Heart right ventricle (tissue), 16 donors: ENCODE data around the gene WTAP. TPM values are rescaled to one million over a fixed set of nuclear protein-coding genes. Genes with fewer than 3 reads are reported as not detected.

Source experiments
- ATAC-seq, 8 donors: fragments of 200-7000 bp; cut with Tn5 transposase; one replicate each; pipeline ENCODE4 v1.9.1; 2020; ENCODE audit warnings: mild to moderate bottlenecking in 8 of 8, moderate library complexity in 8 of 8, moderate number of reproducible peaks in 1 of 8
- DNase-seq, 2 donors: peaks; one replicate each; pipeline ENCODE4 v3.0.0-alpha.2; 2020
- H3K27ac ChIP-seq, 10 donors: fragments of 200-600 bp; sonication (generic) in 2 of 10; one replicate each; pipeline versions ENCODE4 v1.5.0 to v1.8.0; 2020 to 2022; ENCODE audit warnings: mild to moderate bottlenecking in 3 of 10
- H3K27me3 ChIP-seq, 7 donors: fragments of 200-600 bp; one replicate each; pipeline ENCODE4 v1.8.0; 2021 to 2022; ENCODE audit warnings: mild to moderate bottlenecking in 2 of 7
- H3K36me3 ChIP-seq, 9 donors: fragments of 200-600 bp; sonication (generic) in 1 of 9; one replicate each; pipeline versions ENCODE4 v1.5.0 to v1.8.0; 2020 to 2022; ENCODE audit warnings: mild to moderate bottlenecking in 2 of 9
- H3K4me1 ChIP-seq, 9 donors: fragments of 200-600 bp; sonication (generic) in 1 of 9; one replicate each; pipeline versions ENCODE4 v1.5.0 to v1.8.0; 2020 to 2022; ENCODE audit warnings: mild to moderate bottlenecking in 4 of 9
- H3K4me3 ChIP-seq, 10 donors: fragments of 200-600 bp; sonication (generic) in 2 of 10; one replicate each; pipeline versions ENCODE4 v1.5.0 to v1.8.0; 2020 to 2022; ENCODE audit warnings: mild to moderate bottlenecking in 7 of 10, moderate library complexity in 2 of 10
- H3K9me3 ChIP-seq, 11 donors: fragments of 200-600 bp in 10 of 11; sonication (generic) in 2 of 11; one replicate each; pipeline versions ENCODE4 v1.5.0 to v1.8.0; 2013 to 2022; ENCODE audit warnings: mild to moderate bottlenecking in 2 of 11, control low read depth in 1 of 11, moderate library complexity in 1 of 11
- CTCF ChIP-seq, 9 donors: fragments of 200-600 bp; sonication (generic) in 2 of 9; IDR thresholded peaks; one replicate each; pipeline versions ENCODE4 v1.5.0 to v1.8.0; 2021 to 2022; ENCODE audit warnings: antibody characterized with exemption in 9 of 9, mild to moderate bottlenecking in 5 of 9, moderate library complexity in 1 of 9
- WGBS, 2 donors: extraction: QIAGEN DNeasy Blood & Tissue Kit; methylation state at CpG; one replicate each; pipeline ENCODE4 v1.1.7; 2013; ENCODE audit warnings: inconsistent platforms in 1 of 2; 5-methylcytosine and 5-hydroxymethylcytosine counted together
- intact Hi-C, 10 donors: fragments of 100-400 bp; cut with DNase I; formaldehyde crosslinking; loops; one replicate each; pipeline versions ENCODE4 v1.11.1 to v1.14.2; 2022
- polyA plus RNA-seq, 2 donors: library from polyadenylated mRNA; stranded (reverse); fragments of 200-250 nt; gene quantifications; one replicate each; pipeline ENCODE4 v1.2.3, GENCODE V29; 2013
- total RNA-seq, 10 donors: library from RNA; stranded (reverse); fragmentation: NEBNext Ultra II Directional in 3 of 10; extraction: Animal tissue kit (Norgen Biotek cat#: 25700) in 3 of 10; gene quantifications; one replicate each; pipeline versions ENCODE4 v1.2.1 to v1.2.4, GENCODE V29; 2021 to 2023
- donor health status: Arrhythmogenic right ventricular cardiomyopathy.
- donor health status: ischemic (EF 13 %, LVEDD 7.1; RV severe dilation, severe dysfunction).
- donor health status: healthy with polysubstance abuse.
- donor health status: DM: no; HTN: yes; CAD: no.
- donor health status: DM: no; HTN: no; CAD: no.
- donor health status: ischemic (EF 25% LVEDD 6.9; RV normal size, moderate dysfunction).
- donor health status: ischemic (EF 25% LVEDD 5.7; RV mildly dilated, moderate dysfunction).
- donor health status: healthy.
- donor health status: DM: yes; HTN: yes; CAD: no.
- donor health status: Ischemic cardiomyopathy.
- donor health status: ischemic (EF 35%, LVEDD 5.7; RV mildly dilated, moderate dysfunction).
- donor health status: nonischemic (EF 11% LVEDD 7.7; RV severe dilation, severe dysfunction).
- donor health status: DM: yes; HTN: yes; CAD: no.
- donor health status: PGD.
- donor health status: ischemic (EF 29% LVEDD 5.4; RV normal size, mild dysfunction).
- donor health status: nonischemic (EF 23%, LVEDD 6.1; RV moderate dilation, normal function).

The WTAP gene
- total and polyA plus RNA-seq, 12 donors, result 44.4 to 70.1 (median 47.6) TPM

- Histone ChIP-seq H3K4me3 (no peak overlapping the region), H3K27me3 (no peaks in the 10 kb centered on the region), H3K4me1 (peaks cover 3 to 29% (median 19%) of the 10 kb centered on the region in 9 donors), H3K27ac (no peak overlapping the region), H3K9me3 (no peaks in the 10 kb centered on the region), H3K36me3 (peaks cover 0 to 61% (median 8%) of the 10 kb centered on the region in 9 donors)
- 93 to 94% methylated on average over 7 of the region's 7 CpGs for WGBS, 2 donors
- intact Hi-C loops, result loop anchor here in 1 of 10 donors (10.0 kb wide), 1 partner anchor 64 kb away; the partner anchor contains the start of gene SOD2
- ATAC-seq (no peak), DNase-seq (no peak)
- TF ChIP-seq CTCF (IDR thresholded peaks at IDR 0.05), result no peak
Observed at GRCh38 chr6:159758031-159759001, 31.0 kb downstream of the WTAP start.

GRCh38 chr6:159759645-159760044 is 32.3 kb downstream of the WTAP start:
- H3K9me3 ChIP-seq, result no peaks in the 10 kb centered on the region
- peaks cover 3 to 30% (median 19%) of the 10 kb centered on the region in 9 donors for H3K4me1 ChIP-seq
- ATAC-seq (no peak), DNase-seq (no peak)
- H3K27ac ChIP-seq, result no peak overlapping the region
- intact Hi-C loops, result loop anchor here in 7 of 10 donors (5.0 to 10.0 kb wide), 3 partner anchors 32 to 67 kb away; partner anchors contain the start of genes SOD2 (in 4 of the 7) and WTAP (in 4 of the 7)
- H3K4me3 ChIP-seq, result no peak overlapping the region
- H3K36me3 ChIP-seq, result peaks cover 0 to 60% (median 5%) of the 10 kb centered on the region in 9 donors
- 17 to 50% methylated on average over 1 of the region's 2 CpGs for WGBS, 2 donors
- H3K27me3 ChIP-seq, result no peaks in the 10 kb centered on the region
- TF ChIP-seq CTCF (IDR thresholded peaks at IDR 0.05), result no peak

- DNase-seq (no peak), ATAC-seq (no peak)
- Histone ChIP-seq H3K4me3 (peak overlapping the region in 6 of 10 donors; percentile 83 to 100 (median 98)), H3K4me1 (peaks cover 3 to 30% (median 19%) of the 10 kb centered on the region in 9 donors), H3K27me3 (no peaks in the 10 kb centered on the region), H3K27ac (peak overlapping the region in 7 of 10 donors; percentile 96 to 99 (median 97)), H3K36me3 (peaks cover 0 to 59% (median 5%) of the 10 kb centered on the region in 9 donors), H3K9me3 (no peaks in the 10 kb centered on the region)
- WGBS, 2 donors, result 43 to 47% methylated on average over 3 of the region's 3 CpGs
- intact Hi-C loops, result loop anchor here in 6 of 10 donors (5.0 to 10.0 kb wide), 3 partner anchors 33 to 68 kb away; partner anchors contain the start of genes WTAP (in 4 of the 6) and SOD2 (in 3 of the 6)
- TF ChIP-seq CTCF (IDR thresholded peaks at IDR 0.05), result no peak
Observed at GRCh38 chr6:159760602-159761057, 33.3 kb downstream of the WTAP start.
